ENCODE data around the gene NGF.
"Not testable (repeated sequence)": the region's sequence is repeated elsewhere in the genome, so short reads cannot be mapped to it uniquely, and the experiment has no call there.

Gene NGF

GRCh38 chr1:115337633-115338456, at the start of gene NGF:
NGF (minus strand) TSS chr1:115338249; CDS start chr1:115286795, 51,454 bp downstream.
- no peak for DNase-seq

GRCh38 chr1:115383455-115383854, 45.4 kb upstream of the NGF start:
- DNase-seq, result not testable (repeated sequence)

GRCh38 chr1:115379943-115380342, 41.9 kb upstream of the NGF start:
- no peak for DNase-seq

- DNase-seq, result no peak
Measured at GRCh38 chr1:115377411-115377810, 39.4 kb upstream of the NGF start.

- DNase-seq, result no peak
Measured at GRCh38 chr1:115374598-115374997, 36.5 kb upstream of the NGF start.

- no peak for DNase-seq
Measured at GRCh38 chr1:115373305-115373704, 35.3 kb upstream of the NGF start.

GRCh38 chr1:115365738-115366137, 27.7 kb upstream of the NGF start:
- no peak for DNase-seq

GRCh38 chr1:115364780-115365155, 26.7 kb upstream of the NGF start:
- no peak for DNase-seq

- DNase-seq, result no peak
Measured at GRCh38 chr1:115364046-115364779, 26.2 kb upstream of the NGF start.

GRCh38 chr1:115363171-115363570, 25.1 kb upstream of the NGF start:
- DNase-seq, result no peak

GRCh38 chr1:115360505-115361129, 22.6 kb upstream of the NGF start:
- not testable (repeated sequence) for DNase-seq

GRCh38 chr1:115359787-115360452, 21.9 kb upstream of the NGF start:
- DNase-seq, result not testable (repeated sequence)

GRCh38 chr1:115356356-115356755, 18.3 kb upstream of the NGF start:
- no peak for DNase-seq

GRCh38 chr1:115355069-115355468, 17.0 kb upstream of the NGF start:
- DNase-seq, result no peak

- no peak for DNase-seq
Measured at GRCh38 chr1:115351143-115351542, 13.1 kb upstream of the NGF start.

- no peak for DNase-seq
Measured at GRCh38 chr1:115348636-115349035, 10.6 kb upstream of the NGF start.

- DNase-seq, result no peak
Measured at GRCh38 chr1:115347282-115347681, 9.2 kb upstream of the NGF start.

GRCh38 chr1:115343200-115343737, 5.2 kb upstream of the NGF start:
- no peak for DNase-seq

GRCh38 chr1:115341948-115342347, 3.9 kb upstream of the NGF start:
- no peak for DNase-seq

- DNase-seq, result no peak
Measured at GRCh38 chr1:115340879-115341278, 2.8 kb upstream of the NGF start.

GRCh38 chr1:115338457-115338820, 390 bp upstream of the NGF start:
- no peak for DNase-seq

- no peak for DNase-seq
Measured at GRCh38 chr1:115337276-115337632, 795 bp downstream of the NGF start.

GRCh38 chr1:115336741-115337140, 1.3 kb downstream of the NGF start:
- no peak for DNase-seq
